Activated CD4-positive, CD25-positive, alpha-beta regulatory T cell treated with anti-CD3 and anti-CD28 coated beads, Interleukin-2, amount 50 U/mL, for 72 hours (primary cell): Measurements from ENCODE around the gene MACROD2.

Experiments
- DNase-seq: peaks from one replicate; pipeline ENCODE4 v3.0.0; 2021

The MACROD2 gene

GRCh38 chr20:14932040-14932439 lies 936.7 kb downstream of the MACROD2 start:
- DNase-seq, result no peak

DNA sequence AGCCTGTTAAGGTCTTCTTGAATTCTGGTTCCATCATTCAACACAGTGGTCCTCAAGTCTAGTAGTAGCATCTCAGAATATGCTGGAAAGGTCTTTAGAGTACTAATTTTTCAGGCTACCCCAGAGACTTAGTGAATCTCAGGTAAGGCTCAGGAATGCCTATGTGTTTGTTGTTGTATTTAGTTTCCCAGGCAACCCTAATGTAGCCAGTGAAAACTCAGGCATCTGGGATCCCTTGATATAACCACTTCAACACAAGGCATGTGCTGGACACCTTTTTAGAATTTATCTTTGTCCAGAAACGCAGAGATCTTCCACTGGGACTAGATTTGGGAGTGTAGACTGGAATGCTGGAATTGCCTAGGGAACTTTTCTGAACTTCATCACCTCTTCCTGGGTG lies 940.0 kb downstream of the MACROD2 start:
- no peak for DNase-seq

DNA sequence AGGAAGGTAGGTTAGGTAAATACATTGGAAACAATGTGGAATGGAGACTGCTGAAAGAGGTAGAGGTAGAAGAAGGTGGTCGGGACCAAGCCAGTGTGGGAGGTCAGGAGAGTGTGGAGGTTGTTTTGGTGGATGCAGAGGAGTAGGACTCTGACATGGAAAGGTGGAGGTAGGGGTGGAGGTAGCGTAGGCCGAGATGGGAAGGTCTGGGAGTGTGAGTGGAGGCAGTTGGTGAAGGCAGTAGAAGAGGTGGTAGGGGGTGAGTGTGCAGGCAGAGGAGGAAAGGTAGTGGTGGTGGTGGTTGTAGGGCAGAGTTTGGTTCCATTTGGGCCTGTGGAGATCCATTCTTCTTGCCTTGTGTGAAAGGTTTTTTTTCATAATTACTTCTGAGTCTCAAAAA lies 941.7 kb downstream of the MACROD2 start:
- no peak for DNase-seq

- no peak for DNase-seq
Observed at GRCh38 chr20:14937846-14938245, 942.5 kb downstream of the MACROD2 start.

DNA sequence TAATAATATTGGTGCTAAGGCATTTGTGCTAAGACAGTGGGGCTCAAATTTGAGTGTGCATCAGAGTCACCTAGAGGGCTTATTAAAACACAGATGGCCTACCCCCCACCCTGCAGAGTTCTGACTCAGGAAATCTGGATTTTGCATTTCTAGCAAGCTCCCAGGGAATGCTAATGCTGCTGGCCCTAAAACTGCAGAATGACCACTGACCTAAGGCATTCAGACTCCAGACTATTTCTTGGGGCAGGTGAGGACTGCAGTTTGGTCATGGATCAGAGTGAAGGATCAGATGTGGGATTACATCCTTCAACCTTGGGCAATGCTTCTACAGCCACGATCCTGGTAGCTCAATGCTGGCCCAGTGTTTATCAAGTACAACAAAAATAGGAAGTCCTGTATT lies 952.2 kb downstream of the MACROD2 start:
- DNase-seq, result no peak

DNA sequence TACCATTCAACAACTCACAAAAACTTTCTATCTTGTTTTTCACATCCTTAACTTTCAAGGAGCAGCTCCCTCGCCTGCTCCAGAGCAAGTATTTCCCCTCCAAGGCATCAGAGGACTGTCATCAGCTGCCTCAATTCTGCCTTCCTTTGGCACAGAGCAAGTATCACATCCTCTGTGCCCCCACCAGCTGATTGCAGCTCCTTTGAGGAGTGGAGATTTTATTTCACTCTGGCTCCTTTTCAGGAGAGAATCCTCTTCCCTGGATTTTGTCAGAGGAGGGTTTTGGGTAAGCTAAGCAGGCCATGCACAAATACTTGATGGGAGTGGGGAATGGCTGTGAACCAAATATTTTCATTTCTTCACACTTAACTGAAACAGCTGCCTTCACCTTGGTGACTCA lies 952.6 kb downstream of the MACROD2 start:
- no peak for DNase-seq

- no peak for DNase-seq
Observed at GRCh38 chr20:14948416-14948815, 953.1 kb downstream of the MACROD2 start.

- DNase-seq, result no peak
Observed at GRCh38 chr20:14950633-14951032, 955.3 kb downstream of the MACROD2 start.

DNA sequence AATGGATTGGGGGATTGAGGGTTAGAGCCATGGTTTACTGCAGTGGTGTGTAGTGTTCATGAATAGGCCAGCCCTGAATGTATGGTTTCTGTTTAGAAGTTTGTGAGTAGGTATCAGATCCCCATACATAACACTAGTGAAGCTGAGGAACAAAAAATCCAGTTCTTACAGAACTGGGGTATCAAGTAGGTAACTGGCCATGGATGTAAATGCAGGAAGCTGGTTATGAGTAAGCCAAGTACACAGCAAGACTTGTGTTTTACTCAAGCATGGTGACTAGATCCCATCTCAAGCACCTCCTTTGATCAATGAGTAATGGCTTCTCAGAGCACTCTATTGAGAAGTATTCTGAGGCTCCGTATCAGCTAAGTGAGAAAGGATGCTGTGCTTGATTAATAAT lies 955.8 kb downstream of the MACROD2 start:
- DNase-seq, result no peak

DNA sequence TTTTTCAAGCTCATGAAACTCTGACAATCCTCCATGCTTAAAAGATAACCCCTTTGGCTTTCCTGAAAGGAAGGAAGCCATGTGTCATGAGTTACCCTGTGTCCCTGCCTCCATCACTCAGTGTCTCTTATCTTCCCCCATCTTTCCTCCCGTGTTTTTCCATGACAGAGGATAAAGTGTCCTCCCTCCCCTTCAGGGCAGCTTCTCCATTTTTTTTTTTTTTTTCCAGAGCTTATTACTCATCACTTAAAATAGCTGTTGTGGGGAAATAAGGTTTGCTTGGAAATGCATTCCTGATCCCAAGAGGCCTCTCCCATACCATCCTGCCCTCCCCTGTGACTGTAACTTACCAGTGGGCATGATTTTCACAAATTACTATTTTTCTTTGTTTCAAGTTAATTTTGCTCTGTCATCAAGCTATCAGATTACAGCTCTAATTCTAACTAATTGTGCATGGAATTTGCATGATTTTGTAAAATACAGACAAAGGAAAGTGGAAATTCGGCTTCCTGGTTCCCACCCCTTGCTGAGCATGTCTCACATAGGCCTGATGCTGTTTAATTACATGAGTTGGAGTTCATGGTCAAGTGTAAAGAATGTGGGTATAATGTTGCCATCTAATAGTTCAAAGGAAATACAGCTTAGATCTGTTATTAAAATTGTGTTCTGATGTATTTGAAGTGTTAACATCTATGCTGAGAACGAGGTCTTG lies 956.5 kb downstream of the MACROD2 start:
- DNase-seq, result no peak

GRCh38 chr20:14953736-14954135 lies 958.4 kb downstream of the MACROD2 start:
- DNase-seq, result no peak

GRCh38 chr20:14955399-14955798 lies 960.1 kb downstream of the MACROD2 start:
- no peak for DNase-seq

- no peak for DNase-seq
Observed at GRCh38 chr20:14956026-14956425, 960.7 kb downstream of the MACROD2 start.

GRCh38 chr20:14956538-14956937 lies 961.2 kb downstream of the MACROD2 start:
- no peak for DNase-seq

DNA sequence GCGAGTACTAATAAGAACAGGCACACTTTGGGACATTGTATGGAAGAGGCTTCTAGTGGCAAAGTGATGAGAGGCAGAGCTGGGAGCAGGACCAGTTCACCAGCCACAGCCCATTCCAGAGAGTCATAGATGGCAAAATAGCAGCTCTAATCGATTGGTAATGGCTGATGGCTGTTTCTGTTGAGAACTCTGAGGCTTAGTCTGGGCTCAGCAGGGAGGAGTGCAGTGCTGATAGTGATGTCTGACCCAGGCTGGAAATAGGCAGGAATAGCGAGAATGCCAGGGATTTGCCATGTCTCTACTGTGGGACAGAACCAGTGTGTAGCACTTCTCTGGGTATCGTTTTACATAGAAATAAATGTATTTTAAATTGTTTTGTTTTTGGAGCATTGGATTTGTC lies 962.1 kb downstream of the MACROD2 start:
- DNase-seq, result no peak

- DNase-seq, result no peak
Observed at GRCh38 chr20:14958626-14959025, 963.3 kb downstream of the MACROD2 start.

GRCh38 chr20:14959506-14960475 lies 964.5 kb downstream of the MACROD2 start:
- no peak for DNase-seq

DNA sequence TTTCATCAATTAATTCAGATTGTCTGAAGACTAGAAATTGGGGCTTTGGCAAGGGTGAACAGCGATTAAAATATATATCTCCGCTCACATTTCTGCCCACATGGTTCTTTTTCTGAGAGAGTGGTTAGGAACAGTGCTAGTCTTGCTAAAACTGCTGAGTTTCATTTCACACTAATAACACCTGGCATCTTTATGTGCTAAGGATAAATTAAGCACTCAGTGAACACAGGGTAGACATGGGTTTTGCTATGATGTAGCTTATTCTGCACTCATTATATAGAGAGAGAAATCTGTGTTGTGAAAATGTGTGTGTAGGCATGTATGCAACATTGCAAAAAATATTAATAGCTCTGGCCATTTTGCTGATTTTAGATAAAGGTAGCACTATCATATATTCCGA lies 965.5 kb downstream of the MACROD2 start:
- DNase-seq, result no peak

DNA sequence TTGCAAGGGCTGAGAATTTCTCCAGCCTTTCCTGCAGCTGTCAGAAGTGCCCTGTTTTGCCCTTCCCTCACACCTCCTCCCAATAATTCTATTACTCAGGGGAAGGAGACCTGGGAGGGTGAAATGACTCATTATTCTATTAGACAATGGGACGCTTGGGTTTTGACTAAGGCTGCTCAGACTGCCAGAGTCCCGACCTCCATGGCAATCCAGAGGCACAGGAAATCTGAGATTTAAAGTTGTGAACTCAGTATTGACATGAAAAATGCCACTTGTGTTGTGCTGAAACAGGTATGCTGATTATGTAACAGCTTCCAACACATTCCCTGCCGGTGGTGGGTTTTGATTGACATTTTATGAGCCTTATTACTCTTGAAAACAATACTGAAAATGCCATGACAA lies 967.9 kb downstream of the MACROD2 start:
- no peak for DNase-seq

DNA sequence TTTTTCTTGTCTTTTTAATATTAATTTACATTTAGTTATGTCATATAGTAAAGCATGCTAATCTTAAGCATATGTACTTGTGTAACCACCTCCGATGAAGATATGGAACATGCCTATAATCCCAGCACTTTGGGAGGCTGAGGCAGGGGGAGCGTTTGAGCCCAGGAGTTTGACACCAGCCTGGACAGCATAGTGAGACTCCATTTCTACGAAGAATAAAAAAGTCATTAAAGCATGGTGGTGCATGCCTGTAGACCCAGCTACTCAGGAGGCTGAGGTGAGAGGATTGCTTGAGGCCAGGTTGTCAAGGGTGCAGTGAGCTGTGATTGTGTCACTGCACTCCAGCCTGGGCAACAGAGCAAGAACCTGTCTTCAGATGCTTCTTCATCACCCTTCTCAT lies 970.9 kb downstream of the MACROD2 start:
- no peak for DNase-seq

GRCh38 chr20:14966808-14967207 lies 971.5 kb downstream of the MACROD2 start:
- DNase-seq, result no peak

DNA sequence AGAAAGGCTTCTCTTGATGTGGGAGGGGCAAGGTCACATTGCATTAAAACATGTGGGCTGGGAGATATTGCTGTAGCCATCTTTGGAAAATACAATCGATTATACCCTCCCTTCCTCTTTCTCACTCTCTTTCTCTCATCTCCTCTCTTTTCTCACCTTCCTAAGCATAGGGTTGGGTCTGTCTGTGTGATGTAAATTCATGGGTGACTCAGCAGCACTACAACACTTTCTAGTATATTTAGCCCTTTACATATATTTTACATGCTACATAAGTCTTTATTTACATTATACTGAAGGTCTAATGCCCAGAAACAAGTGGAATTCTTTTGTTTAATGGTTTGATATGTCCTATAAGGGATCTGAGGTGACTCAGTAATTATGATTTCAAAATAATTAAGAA lies 976.9 kb downstream of the MACROD2 start:
- no peak for DNase-seq

DNA sequence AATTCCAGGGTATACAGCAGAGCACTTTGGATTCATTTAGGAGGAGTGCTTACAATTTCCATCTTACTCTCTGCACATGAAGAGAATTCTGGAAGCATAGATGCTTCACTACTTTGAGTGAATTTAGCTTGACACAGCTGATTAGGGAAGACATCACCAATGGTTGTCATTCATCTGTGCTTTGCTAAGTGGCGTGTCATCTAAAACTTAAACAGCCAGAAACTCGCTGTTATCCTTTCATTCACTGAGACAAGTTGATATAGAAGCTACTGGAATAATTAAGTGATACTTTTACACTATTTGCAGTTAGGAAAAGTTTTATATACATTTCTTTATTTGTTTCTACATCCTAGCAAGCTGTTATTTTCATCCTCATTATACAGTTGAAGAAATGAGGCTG lies 977.4 kb downstream of the MACROD2 start:
- no peak for DNase-seq

- DNase-seq, result no peak
Observed at GRCh38 chr20:14979453-14979986, 984.2 kb downstream of the MACROD2 start.
